ENCODE data around the gene ROBO2. TPM values are rescaled to one million over a fixed set of nuclear protein-coding genes. Genes with fewer than 3 reads are reported as not detected.

The ROBO2 gene
- total RNA-seq, 3 donors from 2014 or later: not detected

GRCh38 chr3:77254967-77255831, 215.3 kb downstream of the ROBO2 start:
- Mint-ChIP-seq H3K4me3 (no peak overlapping the region), H3K4me1 (ENCODE audit: low read depth) (no peaks in the 10 kb centered on the region), H3K9me3 (peaks cover 4% of the 10 kb centered on the region), H3K27me3 (ENCODE audit: low read depth) (no peaks in the 10 kb centered on the region), H3K36me3 (ENCODE audit: insufficient read depth) (no peaks in the 10 kb centered on the region)
- ATAC-seq (no peak), DNase-seq (no peak)

GRCh38 chr3:77256584-77257503, 216.9 kb downstream of the ROBO2 start:
- Mint-ChIP-seq H3K4me3 (no peak overlapping the region), H3K36me3 (ENCODE audit: insufficient read depth) (no peaks in the 10 kb centered on the region), H3K4me1 (ENCODE audit: low read depth) (no peaks in the 10 kb centered on the region), H3K27me3 (ENCODE audit: low read depth) (no peaks in the 10 kb centered on the region), H3K9me3 (peaks cover 4% of the 10 kb centered on the region)
- ATAC-seq: no peak
- no peak for DNase-seq

- Mint-ChIP-seq H3K36me3 (ENCODE audit: insufficient read depth) (no peaks in the 10 kb centered on the region), H3K27me3 (ENCODE audit: low read depth) (no peaks in the 10 kb centered on the region), H3K9me3 (peaks cover 4% of the 10 kb centered on the region), H3K4me3 (no peak overlapping the region), H3K4me1 (ENCODE audit: low read depth) (no peaks in the 10 kb centered on the region)
- ATAC-seq: no peak
- no peak for DNase-seq
These were observed 219.8 kb downstream of the ROBO2 start for GRCh38 chr3:77259694-77260093.

- Mint-ChIP-seq H3K9me3 (peaks cover 10% of the 10 kb centered on the region), H3K4me3 (no peak overlapping the region), H3K27me3 (ENCODE audit: low read depth) (no peaks in the 10 kb centered on the region), H3K4me1 (ENCODE audit: low read depth) (no peaks in the 10 kb centered on the region), H3K36me3 (ENCODE audit: insufficient read depth) (no peaks in the 10 kb centered on the region)
- DNase-seq (no peak), ATAC-seq (no peak)
These were observed 222.5 kb downstream of the ROBO2 start for GRCh38 chr3:77262361-77262760.

- no peak for DNase-seq
- no peak for ATAC-seq
- Mint-ChIP-seq H3K9me3 (peaks cover 6% of the 10 kb centered on the region), H3K27me3 (ENCODE audit: low read depth) (no peaks in the 10 kb centered on the region), H3K36me3 (ENCODE audit: insufficient read depth) (no peaks in the 10 kb centered on the region), H3K4me1 (ENCODE audit: low read depth) (no peaks in the 10 kb centered on the region), H3K4me3 (no peak overlapping the region)
These were observed 227.7 kb downstream of the ROBO2 start for GRCh38 chr3:77267589-77267988.

DNA sequence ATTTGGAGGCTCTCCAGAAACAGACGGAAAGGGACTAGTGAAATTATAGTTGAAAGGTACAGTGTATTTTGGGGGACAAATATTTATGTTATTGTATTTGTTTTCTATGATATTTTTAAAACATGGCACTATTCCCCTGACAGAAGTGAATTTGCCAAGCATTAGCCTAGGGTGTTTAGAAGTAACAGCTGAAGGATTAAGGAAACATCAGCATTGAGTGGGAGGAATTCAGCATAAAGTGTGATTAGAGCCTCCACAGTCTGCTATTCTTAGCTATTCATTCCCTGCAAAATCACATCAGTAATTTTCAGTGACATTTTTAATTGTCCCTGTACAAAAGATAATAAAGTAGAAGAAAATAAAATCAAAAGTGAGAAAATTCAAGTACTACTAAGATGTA, 231.4 kb downstream of the ROBO2 start:
- Mint-ChIP-seq H3K9me3 (peaks cover 3% of the 10 kb centered on the region), H3K4me1 (ENCODE audit: low read depth) (no peaks in the 10 kb centered on the region), H3K4me3 (no peak overlapping the region), H3K27me3 (ENCODE audit: low read depth) (no peaks in the 10 kb centered on the region), H3K36me3 (ENCODE audit: insufficient read depth) (no peaks in the 10 kb centered on the region)
- DNase-seq (no peak), ATAC-seq (no peak)

DNA sequence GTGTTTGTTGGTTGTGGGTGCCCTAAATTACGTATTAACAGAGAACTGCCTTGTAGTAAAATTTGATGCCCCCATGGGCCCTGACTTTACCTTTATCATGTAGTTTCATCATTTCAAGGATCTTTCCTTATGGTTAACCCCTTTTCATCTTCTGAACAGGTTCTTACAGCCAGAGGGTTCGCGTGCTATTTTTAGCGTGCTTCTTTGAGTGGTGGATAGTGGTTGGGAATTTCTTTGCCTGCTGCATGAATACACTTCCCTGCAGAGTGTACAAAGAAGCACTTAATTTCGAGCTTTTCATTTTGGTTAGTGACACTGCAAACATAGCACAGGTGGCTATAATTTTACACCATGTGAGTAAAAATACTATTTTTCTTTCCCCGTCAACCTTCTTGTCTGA, 231.8 kb downstream of the ROBO2 start:
- H3K4me3 Mint-ChIP-seq: no peak overlapping the region
- no peaks in the 10 kb centered on the region for H3K4me1 Mint-ChIP-seq (ENCODE audit: low read depth)
- ATAC-seq: no peak
- no peaks in the 10 kb centered on the region for H3K36me3 Mint-ChIP-seq (ENCODE audit: insufficient read depth)
- no peak for DNase-seq
- H3K9me3 Mint-ChIP-seq: no peaks in the 10 kb centered on the region
- H3K27me3 Mint-ChIP-seq (ENCODE audit: low read depth): no peaks in the 10 kb centered on the region

DNA sequence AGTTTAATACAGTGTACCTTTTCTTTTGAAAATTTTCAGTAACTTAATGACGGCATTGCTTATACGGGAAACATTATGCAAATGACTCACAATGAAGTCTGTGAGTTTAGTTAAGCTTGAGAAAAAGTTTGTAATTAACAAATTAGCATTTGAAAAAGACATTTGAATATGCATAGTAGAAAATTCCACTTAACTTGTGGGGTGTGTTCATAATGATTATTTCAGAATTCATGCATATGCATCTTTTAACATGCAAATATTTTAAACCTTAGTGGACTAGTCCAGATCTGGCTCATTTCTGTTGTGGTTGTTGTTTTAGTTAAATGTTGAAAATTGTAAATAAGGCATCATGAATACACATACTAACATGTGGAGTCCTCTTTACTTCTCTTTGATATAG, 239.4 kb downstream of the ROBO2 start:
- ATAC-seq (no peak), DNase-seq (no peak)
- Mint-ChIP-seq H3K9me3 (peaks cover 3% of the 10 kb centered on the region), H3K27me3 (ENCODE audit: low read depth) (no peaks in the 10 kb centered on the region), H3K4me3 (no peak overlapping the region), H3K4me1 (ENCODE audit: low read depth) (no peaks in the 10 kb centered on the region), H3K36me3 (ENCODE audit: insufficient read depth) (no peaks in the 10 kb centered on the region)

GRCh38 chr3:77281721-77282120, 241.8 kb downstream of the ROBO2 start:
- Mint-ChIP-seq H3K9me3 (peaks cover 3% of the 10 kb centered on the region), H3K36me3 (ENCODE audit: insufficient read depth) (no peaks in the 10 kb centered on the region), H3K4me1 (ENCODE audit: low read depth) (no peaks in the 10 kb centered on the region), H3K27me3 (ENCODE audit: low read depth) (no peaks in the 10 kb centered on the region), H3K4me3 (no peak overlapping the region)
- ATAC-seq (no peak), DNase-seq (no peak)

GRCh38 chr3:77283108-77283507, 243.2 kb downstream of the ROBO2 start:
- no peak for ATAC-seq
- Mint-ChIP-seq H3K4me3 (no peak overlapping the region), H3K27me3 (ENCODE audit: low read depth) (no peaks in the 10 kb centered on the region), H3K9me3 (peaks cover 3% of the 10 kb centered on the region), H3K36me3 (ENCODE audit: insufficient read depth) (no peaks in the 10 kb centered on the region), H3K4me1 (ENCODE audit: low read depth) (no peaks in the 10 kb centered on the region)
- DNase-seq: no peak

DNA sequence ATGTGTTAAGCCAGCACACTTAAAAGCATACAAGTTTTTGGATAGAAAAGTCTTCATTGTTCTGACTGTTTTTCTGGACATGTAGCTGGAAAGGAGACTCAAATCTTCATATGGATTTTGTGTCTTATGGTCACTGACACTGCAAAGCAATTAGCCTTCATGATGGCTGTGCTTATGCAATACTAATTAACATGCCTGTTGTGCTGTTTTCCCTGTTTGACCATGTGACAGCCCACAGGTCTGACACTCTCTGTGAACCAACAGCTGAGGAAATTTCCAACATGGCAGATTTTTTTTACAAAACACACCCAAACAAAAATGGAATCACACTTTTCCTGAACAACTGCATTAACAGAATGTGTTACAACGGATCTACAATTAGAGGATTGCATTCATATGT, 248.4 kb downstream of the ROBO2 start:
- peaks cover 11% of the 10 kb centered on the region for H3K9me3 Mint-ChIP-seq
- no peaks in the 10 kb centered on the region for H3K4me1 Mint-ChIP-seq (ENCODE audit: low read depth)
- ATAC-seq (no peak), DNase-seq (no peak)
- no peaks in the 10 kb centered on the region for H3K27me3 Mint-ChIP-seq (ENCODE audit: low read depth)
- H3K4me3 Mint-ChIP-seq: no peak overlapping the region
- no peaks in the 10 kb centered on the region for H3K36me3 Mint-ChIP-seq (ENCODE audit: insufficient read depth)

- Mint-ChIP-seq H3K4me3 (no peak overlapping the region), H3K4me1 (ENCODE audit: low read depth) (no peaks in the 10 kb centered on the region), H3K27me3 (ENCODE audit: low read depth) (no peaks in the 10 kb centered on the region), H3K9me3 (peaks cover 44% of the 10 kb centered on the region), H3K36me3 (ENCODE audit: insufficient read depth) (no peaks in the 10 kb centered on the region)
- ATAC-seq (no peak), DNase-seq (no peak)
These were observed 256.6 kb downstream of the ROBO2 start for GRCh38 chr3:77296527-77296926.

DNA sequence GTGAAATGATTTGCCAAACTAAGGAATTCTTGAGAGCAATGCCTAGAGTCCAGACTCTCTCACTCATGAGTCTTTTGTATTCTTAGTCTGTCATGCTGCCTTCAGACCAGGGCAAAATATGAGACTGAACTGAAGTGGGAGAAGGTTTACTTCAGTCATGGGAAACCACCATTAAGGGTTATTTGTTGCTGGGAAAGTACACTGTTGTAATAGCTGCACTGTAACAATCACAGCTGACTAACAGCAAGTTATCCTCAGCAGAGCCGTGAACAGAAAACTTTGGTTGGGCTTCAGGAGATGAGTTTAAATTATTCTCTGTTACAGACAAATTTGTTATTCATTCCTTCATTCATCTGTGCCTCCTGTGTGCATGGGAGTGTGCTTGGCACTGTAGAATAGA, 258.5 kb downstream of the ROBO2 start:
- DNase-seq (no peak), ATAC-seq (no peak)
- Mint-ChIP-seq H3K27me3 (ENCODE audit: low read depth) (no peaks in the 10 kb centered on the region), H3K4me3 (no peak overlapping the region), H3K4me1 (ENCODE audit: low read depth) (no peaks in the 10 kb centered on the region), H3K36me3 (ENCODE audit: insufficient read depth) (no peaks in the 10 kb centered on the region), H3K9me3 (peaks cover 42% of the 10 kb centered on the region)

- ATAC-seq (no peak), DNase-seq (no peak)
- H3K36me3 Mint-ChIP-seq (ENCODE audit: insufficient read depth): no peaks in the 10 kb centered on the region
- no peaks in the 10 kb centered on the region for H3K27me3 Mint-ChIP-seq (ENCODE audit: low read depth)
- H3K9me3 Mint-ChIP-seq: peaks cover 13% of the 10 kb centered on the region
- no peak overlapping the region for H3K4me3 Mint-ChIP-seq
- H3K4me1 Mint-ChIP-seq (ENCODE audit: low read depth): no peaks in the 10 kb centered on the region
These were observed 264.2 kb downstream of the ROBO2 start for GRCh38 chr3:77303955-77304699.

All from activated T-cell treated with anti-CD3 and anti-CD28 coated beads, Interleukin-2, amount 50 U/mL, for 4 hours (primary cell).